Choroid plexus epithelial cell (primary cell): ENCODE data around the gene GDE1.
"Not testable (repeated sequence)": the region's sequence is repeated elsewhere in the genome, so short reads cannot be mapped to it uniquely, and the experiment has no call there.

Experiments
- DNase-seq: peaks from one replicate; pipeline ENCODE4 v3.0.0-alpha.2; 2010; ENCODE audit warnings: low read depth
- H3K4me3 ChIP-seq: 2 replicates; pipeline ENCODE4 v1.5.1; 2011; ENCODE audit warnings: low read depth, mild to moderate bottlenecking, control low read depth, low read length, moderate library complexity
- CTCF ChIP-seq: conservative IDR thresholded peaks from 2 replicates; pipeline ENCODE4 v1.5.1; 2011; ENCODE audit warnings: low read depth, mild to moderate bottlenecking, control low read depth, inconsistent platforms, low read length, moderate library complexity

Gene GDE1

GRCh38 chr16:19555938-19556771 is 34.3 kb upstream of the GDE1 start:
- TF ChIP-seq CTCF = peak; percentile 12
- peak; percentile 37 for DNase-seq

GRCh38 chr16:19555186-19555937 is 33.5 kb upstream of the GDE1 start, which contains the start of gene VPS35L:
VPS35L (plus strand) TSS chr16:19555703; CDS start chr16:19555730, 27 bp downstream.
- H3K4me3 ChIP-seq = peak within 1 kb of the TSS; percentile 90
- peak; percentile 99 for DNase-seq
- peak; percentile 80 for TF ChIP-seq CTCF

More at GRCh38 chr16:19555938-19556771, 34.3 kb upstream of the GDE1 start:
- H3K4me3 ChIP-seq = peak overlapping the region; percentile 90

- TF ChIP-seq CTCF = no peak
- no peak for DNase-seq
- no peak overlapping the region for H3K4me3 ChIP-seq
Measured at GRCh38 chr16:19549673-19550072, 27.8 kb upstream of the GDE1 start.

GRCh38 chr16:19548144-19548543 is 26.2 kb upstream of the GDE1 start:
- no peak for TF ChIP-seq CTCF
- DNase-seq = no peak
- no peak overlapping the region for H3K4me3 ChIP-seq

GRCh38 chr16:19543278-19543996 is 21.5 kb upstream of the GDE1 start:
- DNase-seq = not testable (repeated sequence)

GRCh38 chr16:19542138-19542821 is 20.4 kb upstream of the GDE1 start:
- TF ChIP-seq CTCF = no peak
- no peak for DNase-seq

More at GRCh38 chr16:19543278-19543996, 21.5 kb upstream of the GDE1 start:
- H3K4me3 ChIP-seq = not testable (repeated sequence)

More at GRCh38 chr16:19542138-19542821, 20.4 kb upstream of the GDE1 start:
- no peak overlapping the region for H3K4me3 ChIP-seq
